ENCODE measurements around the gene IQCK.

Gene IQCK

GRCh38 chr16:19841184-19841583 is 123.1 kb downstream of the IQCK start:
- DNase-seq = no peak

- no peak for DNase-seq
These were observed 124.5 kb downstream of the IQCK start for GRCh38 chr16:19842426-19843157.

GRCh38 chr16:19843371-19843770 is 125.3 kb downstream of the IQCK start:
- no peak for DNase-seq

- DNase-seq = no peak
These were observed 127.0 kb downstream of the IQCK start for GRCh38 chr16:19844945-19845641.

- DNase-seq = no peak
These were observed 128.4 kb downstream of the IQCK start for GRCh38 chr16:19846436-19846835.

GRCh38 chr16:19848756-19849155 is 130.7 kb downstream of the IQCK start:
- no peak for DNase-seq

- DNase-seq = no peak
These were observed 132.2 kb downstream of the IQCK start for GRCh38 chr16:19850131-19850817.

GRCh38 chr16:19851476-19851875 is 133.4 kb downstream of the IQCK start:
- DNase-seq = no peak

GRCh38 chr16:19853132-19853741 is 135.2 kb downstream of the IQCK start:
- DNase-seq = no peak

- DNase-seq = no peak
These were observed 135.9 kb downstream of the IQCK start for GRCh38 chr16:19853742-19854542.

GRCh38 chr16:19854543-19854876 is 136.4 kb downstream of the IQCK start:
- DNase-seq = no peak

- no peak for DNase-seq
These were observed 138.0 kb downstream of the IQCK start for GRCh38 chr16:19856120-19856519.

- no peak for DNase-seq
These were observed 139.7 kb downstream of the IQCK start for GRCh38 chr16:19857593-19858339.

- no peak for DNase-seq
These were observed 140.4 kb downstream of the IQCK start for GRCh38 chr16:19858340-19859018.

GRCh38 chr16:19859166-19859565 is 141.1 kb downstream of the IQCK start:
- DNase-seq = no peak

GRCh38 chr16:19859603-19860002 is 141.5 kb downstream of the IQCK start:
- no peak for DNase-seq

- no peak for DNase-seq
These were observed 142.3 kb downstream of the IQCK start for GRCh38 chr16:19860166-19861041.

GRCh38 chr16:19861133-19861532 is 143.1 kb downstream of the IQCK start:
- DNase-seq = no peak

GRCh38 chr16:19861811-19862327 is 143.8 kb downstream of the IQCK start:
- no peak for DNase-seq

GRCh38 chr16:19863990-19864389 is 145.9 kb downstream of the IQCK start:
- DNase-seq = no peak
